Activated T-cell treated with anti-CD3 and anti-CD28 coated beads, Interleukin-2, amount 50 U/mL, for 72 hours (primary cell): ENCODE data around the gene CYGB. TPM values are rescaled to one million over a fixed set of nuclear protein-coding genes. Genes with fewer than 3 reads are reported as not detected.
A peak's percentile ranks its signal among the peaks of the same experiment; 100 is the strongest.

Experiments used
- ATAC-seq, 2 donors: fragments of 150-1000 bp; cut with Tn5 transposase; replicated peaks in 1 of 2; 2 replicates each; pipeline ENCODE4 v1.10.0; 2021; ENCODE audit warnings: moderate library complexity in 2 of 2, mild to moderate bottlenecking in 1 of 2
- DNase-seq, 2 donors: peaks; one replicate each; pipeline ENCODE4 v3.0.0; 2021 to 2022; ENCODE audit warnings: mixed read lengths in 1 of 2
- H3K27ac Mint-ChIP-seq: one replicate; pipeline ENCODE4 v1.8.0; 2022; ENCODE audit warnings: mild to moderate bottlenecking, moderate library complexity, mixed read lengths
- H3K27me3 Mint-ChIP-seq: one replicate; pipeline ENCODE4 v1.8.0; 2022; ENCODE audit warnings: low read depth, mixed read lengths
- H3K36me3 Mint-ChIP-seq, 2 donors: one replicate each; pipeline ENCODE4 v1.8.0; 2022; ENCODE audit warnings: mixed read lengths in 2 of 2, mild to moderate bottlenecking in 1 of 2; ENCODE audit not compliant: insufficient read depth in 2 of 2
- H3K4me1 Mint-ChIP-seq: one replicate; pipeline ENCODE4 v1.8.0; 2022; ENCODE audit warnings: low read depth, mixed read lengths
- H3K4me3 Mint-ChIP-seq, 2 donors: one replicate each; pipeline ENCODE4 v1.8.0; 2022; ENCODE audit warnings: mild to moderate bottlenecking in 2 of 2, mixed read lengths in 2 of 2, moderate library complexity in 2 of 2
- H3K9me3 Mint-ChIP-seq, 2 donors: one replicate each; pipeline ENCODE4 v1.8.0; 2022; ENCODE audit warnings: mixed read lengths in 2 of 2
- total RNA-seq, 2 donors: library from RNA; stranded (reverse); gene quantifications; one replicate each; pipeline ENCODE4 v1.2.3, GENCODE V29; 2022

CYGB gene
- total RNA-seq, 2 donors from 2014 or later = 0.44 TPM; not detected in 1

DNA sequence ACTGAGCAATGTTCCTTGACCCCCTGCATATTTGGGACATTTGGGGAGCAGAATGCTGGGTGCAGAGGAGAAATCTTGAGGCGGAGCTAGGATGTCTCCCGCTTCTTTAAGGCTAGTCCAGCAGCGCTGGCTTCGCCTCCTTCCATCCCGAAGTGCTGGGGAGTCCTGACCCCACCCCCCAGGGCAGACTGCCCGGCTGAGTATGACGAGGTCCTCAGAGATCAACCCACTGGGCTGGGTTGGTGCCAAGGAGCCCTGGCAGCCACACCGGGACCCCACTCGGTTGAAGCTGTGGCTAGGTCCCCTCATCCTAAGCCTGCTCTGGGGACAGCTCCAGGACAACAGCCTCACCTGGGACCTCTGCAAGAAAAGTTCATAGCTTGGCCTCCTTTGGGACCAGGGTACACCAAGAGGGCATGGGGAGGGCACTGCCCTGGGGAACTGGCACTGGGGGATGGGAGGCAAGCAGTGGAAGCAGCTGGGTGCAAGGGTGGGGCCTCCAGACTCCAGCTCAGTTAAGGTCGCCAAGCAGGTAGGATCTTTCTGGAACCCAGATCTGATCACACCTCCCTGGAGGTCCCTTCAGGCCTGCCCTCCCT is 47.3 kb downstream of the CYGB start:
- no peak for DNase-seq
- no peak overlapping the region for H3K27ac Mint-ChIP-seq
- no peak for ATAC-seq
- no peak overlapping the region for H3K4me3 Mint-ChIP-seq
- peaks cover 30% of the 10 kb centered on the region for H3K4me1 Mint-ChIP-seq
- H3K36me3 Mint-ChIP-seq = peaks cover 0 to 4% of the 10 kb centered on the region in 2 donors
- no peaks in the 10 kb centered on the region for H3K9me3 Mint-ChIP-seq
- no peaks in the 10 kb centered on the region for H3K27me3 Mint-ChIP-seq

DNA sequence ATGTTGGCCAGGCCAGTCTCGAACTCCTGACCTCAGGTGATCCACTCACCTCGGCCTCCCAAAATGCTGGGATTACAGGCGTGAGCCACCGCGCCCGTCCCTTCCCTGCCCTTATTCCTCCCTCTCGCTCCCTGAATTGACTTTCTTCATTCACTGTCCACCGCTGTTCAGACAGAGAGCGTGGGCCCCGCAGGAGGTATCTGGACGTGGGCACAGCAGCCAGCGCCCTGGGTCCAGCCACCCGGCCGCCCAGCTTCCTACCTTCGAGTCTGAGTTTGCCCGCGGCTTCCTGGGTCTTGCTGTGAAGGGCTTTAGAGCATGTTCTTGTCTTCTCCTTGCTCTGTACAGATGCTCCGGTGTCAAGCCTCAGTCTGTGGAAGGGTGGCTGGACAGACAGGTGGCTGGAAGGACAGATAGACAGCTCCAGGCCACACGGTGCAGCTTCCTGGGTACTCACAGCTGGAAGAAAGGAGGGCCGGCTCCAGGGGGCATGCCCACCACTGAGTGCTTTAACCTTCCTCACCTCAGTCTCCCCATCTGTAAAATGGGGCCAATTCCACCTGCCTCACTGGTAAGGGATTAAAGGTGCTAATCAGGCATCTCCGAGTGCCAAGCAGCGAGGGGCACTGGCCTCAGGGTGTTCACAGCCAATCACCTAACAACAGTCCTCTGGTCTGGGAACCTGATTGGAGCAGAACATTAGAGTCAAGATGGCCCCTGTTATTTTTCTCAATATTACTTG is 49.9 kb downstream of the CYGB start:
- Mint-ChIP-seq H3K27me3 (no peaks in the 10 kb centered on the region), H3K4me3 (no peak overlapping the region), H3K27ac (peak overlapping the region; percentile 63), H3K9me3 (no peaks in the 10 kb centered on the region), H3K4me1 (peaks cover 20% of the 10 kb centered on the region), H3K36me3 (peaks cover 0 to 5% of the 10 kb centered on the region in 2 donors)
- no peak for ATAC-seq
- no peak for DNase-seq

DNA sequence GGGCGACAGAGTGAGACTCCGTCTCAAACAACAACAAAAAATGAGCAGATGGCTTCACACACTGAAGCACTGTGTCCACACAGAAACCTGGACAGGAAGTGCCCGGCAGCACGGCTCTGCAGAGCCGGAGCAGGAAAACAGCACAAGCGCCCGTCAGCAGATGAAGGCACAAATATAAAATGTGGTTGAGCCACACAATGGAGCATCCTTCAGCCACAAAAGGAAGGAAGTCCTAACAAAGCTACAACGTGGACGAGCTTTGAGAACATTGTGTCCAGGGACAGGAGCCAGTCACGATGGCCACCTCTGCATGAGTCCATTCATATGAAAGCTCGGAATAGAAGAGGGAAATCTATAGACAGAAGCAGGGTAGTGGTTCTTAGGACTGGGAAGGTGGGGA is 51.9 kb downstream of the CYGB start:
- no peak for DNase-seq
- H3K27me3 Mint-ChIP-seq = no peaks in the 10 kb centered on the region
- H3K9me3 Mint-ChIP-seq = no peaks in the 10 kb centered on the region
- no peak for ATAC-seq
- H3K4me3 Mint-ChIP-seq = no peak overlapping the region
- peaks cover 2 to 7% of the 10 kb centered on the region in 2 donors for H3K36me3 Mint-ChIP-seq
- peaks cover 8% of the 10 kb centered on the region for H3K4me1 Mint-ChIP-seq
- no peak overlapping the region for H3K27ac Mint-ChIP-seq

DNA sequence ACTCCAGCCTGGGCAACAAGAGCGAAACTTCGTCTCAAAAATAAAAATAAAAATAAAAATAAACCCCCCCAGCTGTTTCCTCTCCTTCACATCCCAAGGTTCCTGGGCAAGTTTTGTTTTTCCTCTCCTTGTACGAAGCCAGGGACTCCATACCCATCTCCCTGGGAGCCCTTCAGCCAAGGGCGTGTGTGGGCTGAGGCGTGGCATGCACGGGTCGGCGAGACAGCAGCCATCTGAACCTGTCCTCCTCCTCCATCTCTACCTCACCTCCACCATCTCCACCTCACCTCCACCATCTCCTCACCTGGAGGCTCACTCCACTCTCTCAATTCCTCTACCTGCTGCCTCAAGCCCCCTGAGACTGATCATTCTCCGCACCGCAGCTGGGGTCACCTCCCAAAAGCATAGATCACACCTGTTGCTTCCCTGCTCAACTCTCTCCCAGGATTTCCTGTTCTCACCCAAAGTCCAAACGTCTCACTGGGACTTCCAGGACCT is 53.2 kb downstream of the CYGB start:
- Mint-ChIP-seq H3K4me1 (peaks cover 5% of the 10 kb centered on the region), H3K4me3 (no peak overlapping the region), H3K27ac (peak overlapping the region; percentile 10), H3K27me3 (no peaks in the 10 kb centered on the region), H3K9me3 (no peaks in the 10 kb centered on the region), H3K36me3 (peaks cover 2 to 7% of the 10 kb centered on the region in 2 donors)
- DNase-seq = no peak
- ATAC-seq = no peak

DNA sequence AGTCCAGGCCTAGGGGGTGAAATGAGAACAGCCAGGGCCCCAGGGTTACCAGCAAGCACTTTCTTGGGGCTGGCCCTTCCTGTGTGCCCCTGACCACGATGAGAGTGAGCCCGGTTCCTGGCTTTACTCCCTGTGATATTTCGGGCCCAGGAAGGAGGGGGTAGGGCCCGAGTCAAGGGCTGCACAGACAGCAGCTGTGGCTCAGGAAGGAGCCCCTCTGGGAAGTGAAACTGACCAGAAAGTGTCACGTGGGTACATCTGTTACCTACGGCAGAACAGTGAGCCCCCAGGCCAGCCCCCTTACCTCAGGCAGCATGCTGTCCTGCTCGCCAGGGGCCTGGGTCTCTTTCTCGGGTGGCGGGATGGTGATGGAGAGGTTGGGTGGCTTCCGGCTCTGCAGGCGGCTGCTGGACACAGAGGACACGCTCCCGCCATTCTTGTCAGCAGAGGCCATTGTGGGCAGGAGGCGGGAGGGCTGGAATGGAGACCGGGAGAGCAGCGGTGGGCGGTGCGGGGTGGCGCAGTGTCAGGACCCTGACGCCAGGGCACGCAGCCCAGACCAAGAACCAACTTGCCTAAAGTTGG is 56.3 kb downstream of the CYGB start:
- peaks cover 2 to 3% of the 10 kb centered on the region in 2 donors for H3K36me3 Mint-ChIP-seq

DNA sequence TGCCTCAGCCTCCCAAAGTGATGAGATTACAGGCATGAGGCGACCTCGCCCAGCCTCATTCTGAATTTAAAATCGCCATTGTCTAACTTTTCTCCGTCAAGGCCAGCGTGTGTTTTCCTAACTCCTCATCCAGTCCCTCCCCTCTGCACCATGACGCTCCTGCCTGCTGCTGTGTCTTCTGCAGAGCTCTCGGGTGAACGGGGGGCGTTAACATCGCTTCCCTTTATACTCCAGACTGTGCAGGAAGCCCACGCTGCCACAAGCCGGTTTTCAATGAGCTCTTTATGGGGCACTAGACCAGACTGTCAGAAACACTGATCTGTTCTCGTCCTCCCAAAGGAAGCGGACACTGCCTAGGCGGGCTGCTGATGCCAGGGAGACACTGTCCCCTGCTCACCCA is 56.9 kb downstream of the CYGB start:
- H3K36me3 Mint-ChIP-seq = peaks cover 2 to 3% of the 10 kb centered on the region in 2 donors
- ATAC-seq (no peak), DNase-seq (no peak)
- H3K4me3 Mint-ChIP-seq = peak overlapping the region in 1 of 2 donors; percentile 13
- H3K9me3 Mint-ChIP-seq = no peaks in the 10 kb centered on the region
- H3K27me3 Mint-ChIP-seq = no peaks in the 10 kb centered on the region
- peaks cover 5% of the 10 kb centered on the region for H3K4me1 Mint-ChIP-seq
- H3K27ac Mint-ChIP-seq = no peak overlapping the region

More for the DNA sequence above, 56.3 kb downstream of the CYGB start:
- ATAC-seq (no peak), DNase-seq (no peak)
- Mint-ChIP-seq H3K4me1 (peaks cover 5% of the 10 kb centered on the region), H3K27ac (no peak overlapping the region), H3K27me3 (no peaks in the 10 kb centered on the region), H3K9me3 (no peaks in the 10 kb centered on the region), H3K4me3 (peak overlapping the region in 1 of 2 donors; percentile 13)

DNA sequence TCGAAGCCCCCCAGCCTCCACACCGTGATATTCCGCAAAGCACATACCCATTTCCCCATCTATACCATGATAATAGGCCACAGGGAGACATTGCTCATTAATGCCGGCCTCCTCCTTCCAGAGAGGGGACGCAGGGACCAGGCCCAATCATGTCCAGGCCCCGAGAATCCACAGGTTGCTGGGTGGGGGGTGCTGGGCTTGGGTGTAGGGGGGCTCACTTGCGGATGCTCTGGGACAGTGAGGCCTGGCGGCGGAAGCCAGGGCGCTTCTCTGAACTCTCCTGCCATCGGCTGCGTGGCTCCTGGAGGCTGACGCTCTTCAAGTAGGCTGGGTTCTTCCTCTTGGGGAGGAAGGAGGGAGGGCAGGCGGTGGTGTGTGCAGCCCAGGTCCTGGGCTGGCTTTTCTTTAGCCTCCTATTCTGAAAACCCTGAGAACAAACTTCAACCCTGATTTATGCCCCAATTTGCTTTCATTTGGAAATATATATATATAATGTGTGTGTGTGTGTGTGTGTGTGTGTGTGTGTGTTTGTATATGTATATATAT is 57.9 kb downstream of the CYGB start:
- H3K27me3 Mint-ChIP-seq = no peaks in the 10 kb centered on the region
- no peaks in the 10 kb centered on the region for H3K9me3 Mint-ChIP-seq
- no peak overlapping the region for H3K27ac Mint-ChIP-seq
- ATAC-seq (no peak), DNase-seq (no peak)
- peaks cover 2 to 3% of the 10 kb centered on the region in 2 donors for H3K36me3 Mint-ChIP-seq
- H3K4me1 Mint-ChIP-seq = peaks cover 3% of the 10 kb centered on the region
- H3K4me3 Mint-ChIP-seq = no peak overlapping the region

DNA sequence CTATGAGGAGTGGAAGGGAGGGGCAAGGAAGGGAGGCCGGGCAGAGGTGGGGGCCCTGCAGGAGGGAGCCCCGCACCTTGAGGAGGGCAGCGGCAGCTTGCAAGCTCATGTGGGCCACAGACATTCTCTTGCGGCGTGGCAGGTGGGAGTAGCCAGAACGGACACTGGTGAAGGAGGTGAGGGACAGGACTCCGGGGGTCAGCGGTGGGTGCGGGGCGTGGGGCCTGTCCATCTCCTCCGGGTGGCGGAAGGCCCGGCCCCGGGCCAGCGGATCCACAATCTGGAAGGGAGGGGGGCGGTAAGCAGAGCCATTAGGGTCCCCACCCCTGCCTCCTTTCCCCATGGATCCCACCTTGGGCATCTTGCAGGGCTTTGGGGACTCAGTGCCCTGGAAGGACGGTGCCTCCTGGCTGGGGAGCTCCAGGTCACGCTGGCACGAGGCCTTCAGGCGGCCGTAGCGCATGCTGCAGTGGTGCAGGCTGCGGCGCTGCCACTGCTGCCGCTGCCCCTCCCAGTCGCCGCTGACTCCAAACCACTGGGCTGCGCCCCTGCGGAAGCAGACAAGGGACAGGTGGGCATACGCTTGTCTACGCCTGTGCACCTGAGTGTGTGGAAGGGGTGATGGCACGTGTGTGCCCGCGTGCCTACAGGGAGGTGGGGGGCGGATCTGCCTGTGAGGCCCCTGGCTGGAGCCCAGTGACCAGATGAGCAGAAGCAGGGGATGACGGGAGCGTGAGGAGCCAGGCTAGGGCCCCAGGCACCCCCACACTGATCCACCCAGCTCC is 58.6 kb downstream of the CYGB start:
- DNase-seq (no peak), ATAC-seq (no peak)
- Mint-ChIP-seq H3K27ac (no peak overlapping the region), H3K36me3 (peaks cover 2% of the 10 kb centered on the region in 2 donors), H3K9me3 (no peaks in the 10 kb centered on the region), H3K27me3 (no peaks in the 10 kb centered on the region), H3K4me1 (no peaks in the 10 kb centered on the region), H3K4me3 (no peak overlapping the region)

DNA sequence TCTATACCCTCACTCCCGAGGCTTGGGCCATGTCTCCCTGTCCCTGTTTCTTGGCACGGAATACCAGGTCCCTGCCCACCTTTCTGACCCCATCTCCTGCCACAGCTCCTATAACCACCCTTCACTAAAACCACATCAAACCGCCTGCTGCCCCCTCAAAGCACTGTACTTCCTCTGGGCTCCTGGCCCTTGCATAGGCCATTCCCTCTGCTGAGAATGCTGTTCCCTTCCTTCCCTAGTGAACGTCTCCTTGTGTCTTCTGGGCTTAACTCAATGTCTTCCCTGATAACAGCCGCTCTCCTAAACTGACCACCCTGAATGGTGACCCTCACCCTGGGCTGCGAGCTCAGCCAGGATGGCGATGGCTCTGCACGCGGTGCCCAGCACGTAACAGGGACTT is 59.4 kb downstream of the CYGB start:
- DNase-seq (no peak), ATAC-seq (no peak)
- H3K36me3 Mint-ChIP-seq = peaks cover 2% of the 10 kb centered on the region in 2 donors
- no peaks in the 10 kb centered on the region for H3K9me3 Mint-ChIP-seq
- no peak overlapping the region for H3K27ac Mint-ChIP-seq
- no peaks in the 10 kb centered on the region for H3K4me1 Mint-ChIP-seq
- H3K4me3 Mint-ChIP-seq = no peak overlapping the region
- H3K27me3 Mint-ChIP-seq = no peaks in the 10 kb centered on the region

DNA sequence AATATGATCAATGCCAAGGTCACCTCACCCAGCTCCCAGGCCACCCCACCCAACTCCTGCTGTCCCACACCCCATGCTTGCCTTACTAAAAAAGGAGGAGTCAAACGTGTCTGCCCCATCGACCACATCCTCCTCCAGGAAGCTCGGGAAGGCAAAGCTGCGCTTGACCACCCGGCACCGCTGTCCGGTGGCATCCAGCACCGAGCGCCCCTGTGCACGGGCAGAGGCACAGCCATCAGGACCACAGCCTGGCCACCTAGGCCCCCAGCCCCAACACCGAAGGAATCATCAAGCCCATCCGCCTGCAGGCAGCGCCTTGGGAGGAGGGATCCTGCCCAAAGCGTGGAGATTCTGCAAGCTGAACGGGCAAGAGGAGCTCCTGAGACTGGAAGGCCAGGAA is 59.9 kb downstream of the CYGB start:
- peaks cover 2% of the 10 kb centered on the region in 2 donors for H3K36me3 Mint-ChIP-seq
- H3K4me1 Mint-ChIP-seq = no peaks in the 10 kb centered on the region
- ATAC-seq (no peak), DNase-seq (no peak)
- no peak overlapping the region for H3K27ac Mint-ChIP-seq
- H3K27me3 Mint-ChIP-seq = no peaks in the 10 kb centered on the region
- no peaks in the 10 kb centered on the region for H3K9me3 Mint-ChIP-seq
- no peak overlapping the region for H3K4me3 Mint-ChIP-seq
